GM19467 (cell line): ENCODE results near the gene CDK9.
"Not testable (repeated sequence)": the region's sequence is repeated elsewhere in the genome, so short reads cannot be mapped to it uniquely, and the experiment has no call there.

ENCODE experiments used
- ATAC-seq: cut with Tn5 transposase; IDR thresholded peaks from one replicate; pipeline ENCODE4 v1.9.1; 2021; ENCODE audit warnings: mild to moderate bottlenecking, moderate library complexity; ENCODE audit not compliant: unreplicated experiment

CDK9 gene

DNA sequence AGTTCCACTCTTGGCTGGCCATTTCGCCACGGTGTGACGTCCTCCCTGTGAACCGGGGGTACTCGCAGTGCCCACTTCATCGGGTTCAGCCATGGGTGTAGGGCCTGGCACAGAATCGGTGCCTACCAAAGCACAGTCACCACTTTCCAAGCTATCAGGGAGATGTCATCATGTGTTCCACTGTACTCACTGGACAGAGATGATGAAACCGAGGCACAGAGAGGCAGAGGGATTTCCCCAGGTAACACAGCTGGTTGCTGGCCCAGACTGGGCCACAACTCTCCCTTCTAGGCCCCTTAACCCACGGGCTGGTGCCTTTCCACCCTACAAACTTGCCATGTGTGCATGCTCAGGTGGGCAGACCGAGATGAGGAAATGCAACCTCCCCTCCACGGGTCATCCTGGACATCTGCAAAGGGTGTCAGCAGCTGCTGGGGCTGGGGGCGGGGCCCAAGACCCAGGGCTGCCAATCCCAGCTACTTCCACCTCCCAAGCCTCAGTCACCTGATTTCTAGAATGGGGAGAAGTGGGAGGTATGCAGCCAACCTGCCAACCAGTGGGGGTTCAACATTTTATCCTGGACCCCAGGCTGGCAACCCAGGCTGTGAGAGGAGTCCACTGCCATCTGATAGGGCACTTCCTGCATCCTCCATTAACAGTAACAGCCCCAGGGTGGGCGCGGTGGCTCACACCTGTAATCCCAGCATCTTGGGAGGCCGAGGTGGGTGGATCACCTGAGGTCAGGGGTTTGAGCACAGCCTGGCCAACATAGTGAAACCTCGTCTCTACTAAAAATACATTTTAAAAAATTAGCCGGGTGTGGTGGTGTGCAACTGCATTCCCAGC lies 6.5 kb upstream of the CDK9 start:
- no peak for ATAC-seq

DNA sequence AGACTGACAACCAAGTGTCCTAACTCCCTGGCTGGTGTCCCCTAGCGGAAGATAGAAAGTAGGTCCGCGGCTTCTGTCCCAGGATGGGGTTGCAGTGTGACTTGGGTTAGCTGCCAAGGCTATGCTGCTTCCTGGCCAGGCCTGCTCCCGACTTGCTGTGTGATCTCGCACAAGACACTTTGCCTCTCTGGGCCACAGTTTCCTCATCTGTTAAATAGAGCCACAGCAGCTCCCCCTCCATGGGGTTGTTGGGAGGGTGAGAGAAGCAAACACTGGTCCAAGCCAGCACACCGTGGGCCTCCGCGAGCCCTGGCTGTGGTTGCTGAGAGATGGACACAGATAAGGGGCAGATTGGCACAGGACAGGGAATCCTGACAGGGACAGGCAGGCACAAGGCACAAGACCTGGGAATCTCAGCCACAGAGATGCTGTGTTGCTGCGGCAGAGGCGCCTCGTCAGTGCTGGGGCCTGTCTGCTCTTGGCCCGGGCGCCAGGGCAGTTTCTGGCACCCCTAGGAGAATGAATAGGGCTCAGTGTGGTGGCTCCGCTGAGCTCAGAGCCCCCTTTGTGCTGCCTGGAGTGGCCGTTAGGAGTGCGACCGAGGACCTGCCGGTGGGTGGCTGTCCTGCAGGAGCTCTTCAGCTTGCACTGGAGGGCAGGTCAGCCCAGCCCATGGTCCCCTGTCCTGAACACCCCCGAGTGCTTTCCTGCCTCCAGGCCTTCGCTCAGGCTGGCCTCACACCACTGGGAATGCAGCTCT lies 5.5 kb upstream of the CDK9 start:
- no peak for ATAC-seq

DNA sequence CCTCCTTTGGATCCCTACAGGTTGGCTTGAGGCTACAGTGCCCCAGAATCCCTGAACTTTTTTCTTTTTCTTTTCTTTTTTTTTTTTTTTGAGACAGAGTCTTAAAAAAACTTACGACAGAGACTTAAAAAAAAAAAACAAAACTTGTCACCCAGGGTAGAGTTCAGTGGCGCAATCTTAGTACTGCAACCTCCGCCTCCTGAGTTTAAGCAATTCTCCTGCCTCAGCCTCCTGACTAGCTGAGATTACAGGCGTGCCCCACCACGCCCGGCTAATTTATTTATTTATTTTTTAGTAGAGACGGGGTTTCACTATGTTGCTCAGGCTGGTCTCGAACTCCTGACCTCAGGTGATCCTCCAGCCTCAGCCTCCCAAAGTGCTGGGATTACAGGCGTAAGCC lies 4.9 kb upstream of the CDK9 start:
- ATAC-seq = not testable (repeated sequence)

DNA sequence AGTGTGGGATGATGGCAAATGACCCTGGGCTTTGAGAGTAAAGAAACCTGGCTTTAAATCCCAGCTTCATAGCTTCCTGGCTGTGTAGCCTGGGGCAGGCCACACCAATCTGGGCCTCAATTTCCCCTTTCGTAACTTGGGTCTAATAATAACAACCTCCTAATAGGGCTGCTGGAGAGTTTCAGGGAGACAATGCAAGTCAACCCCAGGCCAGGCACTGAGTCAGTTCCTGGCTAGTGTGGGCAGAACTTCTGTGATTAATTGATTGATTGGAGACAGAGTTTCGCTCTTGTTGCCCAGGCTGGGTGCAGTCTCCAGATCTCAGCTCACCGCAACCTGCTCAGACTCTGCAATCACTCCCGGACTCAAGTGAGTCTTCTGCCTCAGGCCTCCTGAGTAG lies 4.0 kb upstream of the CDK9 start:
- ATAC-seq = no peak

DNA sequence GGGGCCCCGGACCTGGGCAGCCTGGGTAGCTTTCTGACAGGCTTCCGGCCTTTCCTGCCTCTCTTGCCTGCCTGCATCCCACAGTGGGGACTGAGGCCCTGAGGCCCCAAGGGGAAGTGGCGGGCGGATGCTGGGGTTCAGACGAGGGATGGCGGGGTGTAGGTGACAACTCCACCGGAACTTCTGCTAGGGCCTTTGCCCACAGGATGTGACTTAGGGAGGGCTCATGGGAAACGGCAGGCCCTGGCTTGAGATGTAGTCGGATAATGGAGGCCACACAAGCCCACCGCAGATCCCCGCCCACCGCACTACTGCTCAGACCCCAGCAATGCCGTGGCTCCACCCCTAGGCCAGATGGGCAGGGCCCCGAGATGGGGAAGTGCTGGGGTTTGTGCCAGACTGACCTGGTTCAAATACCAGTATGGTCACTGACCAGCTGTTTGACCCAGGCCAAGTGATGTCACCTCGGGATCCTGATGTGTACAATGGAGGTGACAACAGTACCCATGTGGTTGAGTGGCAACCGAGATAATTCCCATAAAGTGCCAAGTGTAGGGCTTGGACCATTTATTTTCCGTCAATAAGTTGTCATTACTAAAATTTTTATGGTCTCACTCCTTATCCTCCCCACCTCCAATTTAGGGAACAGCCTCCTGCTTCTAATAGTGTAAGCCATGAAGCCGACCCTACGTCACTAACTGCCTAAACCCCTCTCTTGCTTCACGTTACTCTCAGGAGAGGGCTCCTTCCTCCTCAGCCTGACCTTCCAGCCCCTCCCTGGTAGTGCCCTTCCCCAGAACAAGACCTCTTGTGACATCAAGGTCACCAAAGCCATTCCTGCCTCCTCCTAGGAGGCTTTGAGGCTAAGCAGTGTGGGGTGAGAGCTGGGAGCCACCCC lies 2.5 kb upstream of the CDK9 start:
- no peak for ATAC-seq

DNA sequence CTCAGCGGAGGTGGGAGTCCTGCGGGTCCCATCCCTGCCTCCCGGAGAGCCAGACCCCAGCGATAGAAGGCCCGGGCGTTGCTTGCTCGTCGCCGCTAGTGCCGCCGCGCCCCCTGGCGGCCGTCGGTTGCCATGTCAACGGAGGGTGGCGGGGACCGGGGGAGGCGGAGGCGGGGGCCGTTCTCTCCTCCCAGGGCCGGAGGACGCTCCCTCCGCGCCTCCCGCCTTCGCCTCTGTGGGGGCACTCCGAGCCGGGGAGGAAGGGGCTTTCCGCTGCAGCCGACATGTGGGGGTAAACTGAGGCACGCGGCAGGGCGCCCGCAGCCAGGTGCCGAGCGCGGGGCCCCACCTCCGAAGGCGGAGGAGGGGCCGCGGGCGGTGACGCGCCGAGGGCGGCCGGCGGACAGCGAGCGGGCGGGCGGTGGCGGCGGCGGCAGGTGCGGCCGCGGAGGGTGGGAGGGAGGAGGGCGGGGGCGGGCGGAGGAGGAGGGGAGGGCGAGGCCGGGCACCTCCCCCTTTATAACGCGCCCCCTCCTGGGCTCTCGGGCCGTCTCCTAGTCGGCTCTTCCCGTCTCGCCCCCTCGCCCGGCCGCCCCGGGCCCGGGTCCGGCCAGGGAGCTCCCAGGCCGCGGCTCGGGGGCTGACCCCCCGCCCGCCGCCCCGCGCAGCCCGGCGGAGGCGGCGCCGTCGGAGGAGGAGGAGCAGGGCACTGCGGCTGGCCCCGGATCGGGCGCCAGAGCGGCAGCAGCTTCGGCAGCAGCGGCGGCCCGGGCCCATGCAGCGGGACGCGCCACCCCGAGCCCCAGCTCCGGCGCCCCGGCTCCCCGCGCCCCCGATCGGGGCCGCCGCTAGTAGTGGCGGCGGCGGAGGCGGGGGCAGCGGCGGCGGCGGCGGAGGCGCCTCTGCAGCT lies 556 bp upstream of the CDK9 start:
- ATAC-seq = peak; percentile 38

DNA sequence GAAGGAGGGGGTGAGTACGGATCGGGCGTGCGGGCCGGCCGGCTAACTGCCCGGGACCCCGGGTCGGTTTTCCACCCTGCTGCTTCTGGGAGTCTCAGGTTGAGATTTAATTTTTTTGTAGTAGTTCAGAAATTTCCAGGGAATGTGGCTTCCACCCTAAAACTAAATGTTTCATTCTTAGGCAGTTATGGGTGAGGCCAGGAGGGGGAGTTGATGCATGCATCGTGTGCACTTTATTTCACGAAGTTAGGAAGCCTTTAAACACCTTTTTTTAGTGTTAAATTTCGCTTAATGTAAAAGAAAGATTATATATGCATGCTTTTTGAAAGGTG lies 905 bp downstream of the CDK9 start:
- no peak for ATAC-seq

DNA sequence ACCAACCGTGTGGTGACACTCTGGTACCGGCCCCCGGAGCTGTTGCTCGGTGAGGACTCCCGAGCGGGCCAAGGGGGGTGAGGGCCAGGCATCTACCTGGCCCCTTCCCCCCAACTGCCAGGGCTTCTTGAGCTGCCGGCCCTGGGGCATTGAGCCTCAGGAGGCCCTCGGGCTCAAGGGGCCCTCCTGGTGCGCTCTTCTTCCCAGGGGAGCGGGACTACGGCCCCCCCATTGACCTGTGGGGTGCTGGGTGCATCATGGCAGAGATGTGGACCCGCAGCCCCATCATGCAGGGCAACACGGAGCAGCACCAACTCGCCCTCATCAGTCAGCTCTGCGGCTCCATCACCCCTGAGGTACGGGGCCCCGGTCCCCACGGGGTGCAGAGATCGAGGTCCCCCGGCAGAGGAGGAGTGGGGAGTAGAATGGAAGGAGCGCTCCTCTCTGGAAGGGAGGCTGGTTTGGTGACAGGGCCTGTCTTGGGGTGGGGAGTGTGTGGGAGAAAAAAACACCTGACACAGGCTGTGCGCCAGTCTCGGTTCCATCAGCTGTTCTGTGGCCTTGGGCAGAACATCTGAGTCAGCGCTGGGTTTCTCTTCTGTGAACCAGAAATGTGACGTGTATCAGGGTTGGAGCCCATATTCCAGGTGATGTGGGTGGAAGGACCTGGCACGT lies 2.6 kb downstream of the CDK9 start:
- no peak for ATAC-seq

DNA sequence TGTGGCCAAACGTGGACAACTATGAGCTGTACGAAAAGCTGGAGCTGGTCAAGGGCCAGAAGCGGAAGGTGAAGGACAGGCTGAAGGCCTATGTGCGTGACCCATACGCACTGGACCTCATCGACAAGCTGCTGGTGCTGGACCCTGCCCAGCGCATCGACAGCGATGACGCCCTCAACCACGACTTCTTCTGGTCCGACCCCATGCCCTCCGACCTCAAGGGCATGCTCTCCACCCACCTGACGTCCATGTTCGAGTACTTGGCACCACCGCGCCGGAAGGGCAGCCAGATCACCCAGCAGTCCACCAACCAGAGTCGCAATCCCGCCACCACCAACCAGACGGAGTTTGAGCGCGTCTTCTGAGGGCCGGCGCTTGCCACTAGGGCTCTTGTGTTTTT lies 3.3 kb downstream of the CDK9 start:
- no peak for ATAC-seq

DNA sequence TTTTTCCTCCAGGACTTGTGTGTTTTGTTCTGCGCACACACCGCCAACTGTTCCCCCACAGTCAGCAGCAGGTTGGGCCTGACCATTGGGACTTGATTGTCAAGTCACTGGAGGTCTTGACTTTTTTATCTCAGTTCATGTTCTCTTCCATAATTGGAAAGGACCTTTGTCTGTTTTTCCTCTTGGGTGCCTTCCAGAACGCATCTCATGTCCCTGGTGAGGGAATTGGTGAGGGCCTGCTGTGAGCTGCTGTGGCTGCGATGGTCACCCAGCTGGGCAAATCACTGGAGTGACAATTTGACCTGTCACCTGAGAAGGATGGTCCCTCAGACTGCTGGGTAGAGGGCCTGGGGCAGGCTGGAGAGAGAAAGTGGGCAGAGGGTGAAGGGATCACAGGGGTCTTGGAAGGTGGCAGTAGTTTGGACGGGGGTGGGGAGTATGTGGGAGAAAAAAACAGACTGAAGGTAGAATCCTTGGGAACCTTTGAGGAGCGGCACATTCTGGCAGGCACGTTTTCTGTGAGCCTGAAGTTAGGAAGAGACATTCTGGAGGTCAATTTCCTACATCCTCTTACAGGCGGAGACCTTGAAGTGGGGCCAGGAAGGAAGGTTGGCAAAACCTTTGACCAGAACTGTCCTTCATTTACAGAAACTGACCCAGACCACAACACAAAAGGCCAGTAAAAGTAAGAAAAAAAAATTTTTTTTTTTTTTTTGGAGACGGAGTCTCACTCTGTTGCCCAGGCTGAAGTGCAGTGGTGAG lies 4.4 kb downstream of the CDK9 start:
- ATAC-seq = no peak

DNA sequence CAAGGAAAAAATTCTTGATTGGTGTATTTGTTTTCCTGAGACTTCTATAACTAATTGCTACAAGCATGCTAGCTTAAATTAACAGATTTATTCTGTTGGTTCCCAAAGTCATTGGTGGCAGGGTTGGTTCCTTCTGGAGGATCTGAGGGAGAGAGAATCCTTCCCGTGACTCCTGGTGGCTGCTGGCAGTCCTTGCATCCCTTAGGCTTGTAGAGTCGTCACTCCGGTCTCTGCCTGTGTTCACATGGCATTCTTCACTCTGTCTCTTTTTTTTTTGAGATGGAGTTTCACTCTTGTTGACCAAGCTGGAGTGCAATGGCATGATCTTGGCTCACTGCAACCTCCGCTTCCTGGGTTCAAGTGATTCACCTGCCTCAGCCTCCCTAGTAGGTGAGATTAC lies 5.3 kb downstream of the CDK9 start:
- no peak for ATAC-seq

DNA sequence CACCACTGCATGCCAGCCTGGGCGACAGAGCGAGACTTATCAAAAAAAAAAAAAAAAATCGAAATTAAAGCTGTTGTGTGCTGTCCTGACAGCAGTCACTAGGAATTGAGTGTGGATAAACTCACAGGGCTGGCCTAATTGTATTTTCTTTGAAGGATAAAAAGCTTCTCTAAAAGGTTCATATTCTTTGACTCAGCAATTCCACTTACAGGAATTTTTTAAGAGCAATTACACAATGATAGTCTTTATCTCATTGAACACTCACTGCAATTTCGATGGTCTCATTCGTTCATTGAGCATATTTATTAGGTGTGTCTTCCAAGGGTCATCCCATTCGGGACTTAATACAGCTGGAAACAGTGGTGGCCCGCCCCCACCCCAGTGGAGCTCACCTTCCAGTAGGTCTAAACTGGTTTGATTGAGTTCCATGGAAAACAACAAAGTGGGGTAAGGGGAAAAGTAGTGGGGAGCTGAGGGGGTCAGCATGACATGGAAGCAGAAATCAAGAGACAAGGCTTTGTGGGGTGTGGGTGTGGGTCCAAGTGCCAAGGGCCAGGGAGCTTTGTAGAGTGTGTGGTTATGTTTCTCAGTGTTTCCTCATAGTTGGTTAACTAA lies 6.7 kb downstream of the CDK9 start:
- ATAC-seq = no peak

DNA sequence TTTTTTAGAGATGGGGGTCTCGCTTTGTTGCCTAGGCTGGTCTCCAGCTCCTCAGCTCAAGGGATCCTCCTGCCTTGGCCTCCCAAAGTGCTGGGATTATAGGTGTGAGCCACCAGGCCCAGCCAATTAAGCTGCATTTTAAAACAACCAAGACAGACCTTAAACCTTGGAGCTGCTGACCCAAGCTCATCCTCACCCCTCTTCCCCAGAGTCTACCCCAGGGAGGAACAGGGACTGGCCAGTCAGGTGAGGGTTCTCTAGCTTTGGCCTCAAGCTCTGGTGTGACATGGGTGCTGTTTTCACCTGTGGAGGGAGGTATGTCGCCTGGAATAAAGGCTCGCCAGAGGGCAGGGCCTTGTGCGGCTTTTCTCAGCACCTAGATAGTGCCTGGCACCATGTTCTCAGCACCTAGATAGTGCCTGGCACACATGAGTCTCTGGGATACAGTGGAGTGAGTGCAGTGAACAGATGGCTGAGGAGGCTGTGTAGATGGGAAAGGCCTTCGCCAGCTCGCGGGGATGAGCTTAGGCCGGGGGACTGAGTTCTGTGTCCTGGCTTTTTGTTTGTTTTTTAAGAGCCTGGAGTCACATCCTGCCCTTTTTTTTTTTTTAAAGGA lies 7.4 kb downstream of the CDK9 start:
- ATAC-seq = no peak

DNA sequence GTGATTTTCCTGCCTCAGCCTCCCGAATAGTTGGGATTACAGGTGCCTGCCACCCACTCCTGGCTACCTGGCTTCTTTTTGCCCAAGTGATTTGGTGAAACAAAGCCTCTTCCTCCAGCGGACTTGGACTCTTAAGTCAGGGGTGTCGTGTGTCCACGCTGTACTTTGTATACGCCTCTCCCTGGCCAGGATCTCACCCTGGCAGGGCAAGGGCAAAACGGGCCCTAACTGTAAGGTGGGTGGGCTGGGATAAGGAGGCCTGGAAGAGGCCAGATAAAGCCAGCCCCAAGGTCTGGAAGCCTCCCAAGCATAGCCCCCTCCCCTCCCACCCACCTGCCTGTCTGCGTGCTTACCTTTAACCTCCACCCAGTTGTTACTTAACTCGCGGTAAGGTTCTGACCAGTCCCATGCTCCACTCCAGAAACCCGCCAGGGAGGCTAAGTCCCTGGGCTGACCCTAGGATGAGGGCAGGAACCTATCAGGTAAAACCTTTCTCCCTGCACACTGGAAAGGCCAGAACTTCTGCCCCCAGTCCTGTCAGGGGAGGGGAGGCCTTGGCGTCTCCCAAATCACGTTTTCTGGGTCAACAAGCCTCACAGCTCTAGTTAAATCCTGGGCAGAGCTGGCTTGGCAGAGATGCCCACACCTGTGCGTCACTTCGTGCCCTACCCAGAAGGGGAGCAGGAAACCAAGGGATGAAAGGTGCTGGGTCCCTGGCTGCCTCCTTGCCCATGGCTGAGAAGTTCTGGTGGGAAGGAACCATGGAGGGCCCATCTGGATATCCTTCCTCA lies 8.4 kb downstream of the CDK9 start:
- no peak for ATAC-seq

DNA sequence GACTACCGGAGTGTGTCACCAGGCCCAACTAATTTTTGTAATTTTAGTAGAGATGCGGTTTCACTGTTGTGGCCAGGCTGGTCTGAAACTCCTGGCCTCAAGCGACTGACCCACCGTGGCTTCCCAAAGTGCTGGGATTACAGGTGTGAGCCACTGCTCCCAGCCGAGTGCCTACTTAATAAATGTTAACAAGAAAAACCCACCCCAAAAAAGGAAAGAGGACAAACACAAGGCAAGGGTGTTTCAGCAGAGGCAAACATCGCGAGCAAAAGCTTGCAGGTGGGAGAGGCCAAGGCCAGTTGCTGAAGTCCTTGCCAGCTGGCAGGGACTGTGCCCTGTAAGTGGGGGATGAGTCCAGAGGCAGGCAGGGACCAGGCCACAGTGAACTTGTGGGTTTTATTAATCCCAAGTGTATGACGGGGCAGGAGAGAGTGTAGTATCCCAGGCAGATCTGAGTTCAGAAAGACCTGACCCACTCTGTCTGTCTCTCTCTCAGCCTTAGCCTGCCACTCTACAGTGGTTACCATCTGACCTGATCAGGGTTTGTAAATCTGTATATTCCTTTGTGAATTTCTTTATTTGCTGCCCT lies 10.5 kb downstream of the CDK9 start:
- no peak for ATAC-seq

DNA sequence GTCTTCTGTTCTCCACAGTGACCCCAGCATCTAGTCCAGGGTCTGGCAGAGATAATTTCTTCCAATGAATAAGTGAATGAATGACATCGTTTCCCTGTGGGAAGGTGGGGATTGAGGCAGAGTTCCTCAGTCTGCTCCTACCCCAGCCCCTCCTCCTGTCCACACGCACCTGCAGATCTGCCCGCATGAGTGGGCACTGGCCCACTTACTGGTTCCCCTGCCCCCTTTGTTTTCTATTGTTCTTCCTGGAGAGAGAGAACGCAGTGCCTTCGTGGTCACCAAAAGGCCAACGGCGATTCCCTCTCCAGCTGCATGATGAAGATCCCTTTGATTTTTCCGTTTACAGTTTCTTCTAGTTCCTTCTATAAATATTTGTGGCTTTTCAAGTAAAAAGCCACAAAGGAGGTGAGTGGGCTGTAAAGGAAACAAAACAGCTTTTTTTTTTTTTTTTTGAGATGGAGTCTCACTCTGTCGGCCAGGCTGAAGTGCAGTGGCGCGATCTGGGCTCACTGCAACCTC lies 11.1 kb downstream of the CDK9 start:
- ATAC-seq = no peak
